Endothelial cell of umbilical vein (primary cell): Measurements from ENCODE around the gene SLC6A9. TPM values are rescaled to one million over a fixed set of nuclear protein-coding genes. Genes with fewer than 3 reads are reported as not detected.

Experiments used
- BruUV-seq: library from RNA; stranded (reverse); fragments of 400-500 nt; replicated peaks from 2 replicates; lab custom pipeline; 2021; lab: Mats Ljungman, UMichigan
- CTCF ChIA-PET: fragments of 300-600, 350-600 bp; sonication (Branson Sonifier 250); formaldehyde crosslinking; loops from one replicate; lab custom pipeline; 2021; ENCODE audit warnings: antibody characterized with exemption, inconsistent platforms; lab: Charles Lee
- POLR2A ChIA-PET: fragments of 300-600, 350-600 bp; sonication (Branson Sonifier 250); formaldehyde crosslinking; loops from one replicate; lab custom pipeline; 2021; ENCODE audit warnings: antibody characterized with exemption, inconsistent platforms; lab: Charles Lee
- DNase-seq: peaks from one replicate; pipeline ENCODE4 v3.0.0-alpha.2; 2011; ENCODE audit warnings: low read depth, low spot score
- FAIRE-seq: peaks from 2 replicates; lab custom pipeline; 2011; peaks lifted over from hg19 to GRCh38; lab: Jason Lieb, UNC
- H2AFZ ChIP-seq: 2 replicates; pipeline ENCODE4 v1.6.0; 2012; ENCODE audit warnings: low read depth, low read length, control low read depth, inconsistent platforms
- H3K27ac ChIP-seq: 2 replicates; pipeline ENCODE4 v1.5.1; 2011; ENCODE audit warnings: low read depth, mild to moderate bottlenecking, control low read depth, low read length, moderate library complexity; ENCODE audit not compliant: insufficient read depth
- H3K27me3 ChIP-seq, 2 experiments: 2 replicates each; pipeline versions ENCODE4 v1.6.0 to v1.6.1; 2011; ENCODE audit warnings: low read length in 2 of 2, mixed read lengths in 1 of 2; ENCODE audit not compliant: control insufficient read depth in 2 of 2, insufficient read depth in 2 of 2
- H3K36me3 ChIP-seq, 2 experiments: 2 replicates in 1 of 2; 3 replicates in 1 of 2; pipeline ENCODE4 v1.5.1; 2011; ENCODE audit warnings: low read length in 2 of 2, mild to moderate bottlenecking in 1 of 2, moderate library complexity in 1 of 2; ENCODE audit not compliant: control insufficient read depth in 2 of 2, insufficient read depth in 2 of 2; ENCODE audit errors: extremely low read depth in 1 of 2
- H3K4me1 ChIP-seq: 3 replicates; pipeline ENCODE4 v1.5.1; 2011; ENCODE audit warnings: mild to moderate bottlenecking, low read length; ENCODE audit not compliant: control insufficient read depth, insufficient read depth; ENCODE audit errors: extremely low read depth
- H3K4me2 ChIP-seq: 2 replicates; pipeline ENCODE4 v1.6.1; 2011; ENCODE audit warnings: low read length, control low read depth, mixed read lengths; ENCODE audit not compliant: insufficient read depth
- H3K4me3 ChIP-seq, 3 experiments: fragments of 200-600 bp in 1 of 3; sonication (generic), shearing (Covaris generic) in 1 of 3; replicated peaks in 1 of 3; 2 replicates each; pipeline ENCODE4 v1.5.1; 2011 to 2016; ENCODE audit warnings: control low read depth in 3 of 3, low read length in 3 of 3, mild to moderate bottlenecking in 2 of 3, inconsistent platforms in 1 of 3, low read depth in 1 of 3, moderate library complexity in 1 of 3; ENCODE audit not compliant: insufficient read depth in 1 of 3
- H3K79me2 ChIP-seq: 2 replicates; pipeline ENCODE4 v1.6.0; 2012; ENCODE audit warnings: low read length, inconsistent platforms; ENCODE audit not compliant: control insufficient read depth, insufficient read depth
- H3K9ac ChIP-seq: replicated peaks from 2 replicates; pipeline ENCODE3; 2011; ENCODE audit warnings: low read length, control low read depth; ENCODE audit not compliant: insufficient read depth; ENCODE audit errors: extremely low read depth
- H3K9me1 ChIP-seq: replicated peaks from 3 replicates; pipeline ENCODE4 v1.6.0; 2011; ENCODE audit warnings: mild to moderate bottlenecking, low read length; ENCODE audit not compliant: control insufficient read depth, insufficient read depth; ENCODE audit errors: extremely low read depth
- H3K9me3 ChIP-seq: replicated peaks from 2 replicates; pipeline ENCODE4 v1.5.1; 2012; ENCODE audit warnings: low read length, inconsistent platforms; ENCODE audit not compliant: control insufficient read depth, insufficient read depth
- H4K20me1 ChIP-seq: replicated peaks from 2 replicates; pipeline ENCODE3; 2011; ENCODE audit warnings: mild to moderate bottlenecking, low read length; ENCODE audit not compliant: control insufficient read depth, insufficient read depth; ENCODE audit errors: extremely low read depth
- CTCF ChIP-seq, 2 donors: IDR thresholded peaks; 1 replicate in 1 of 2; 2 replicates in 1 of 2; pipeline ENCODE4 v1.5.1; 2011; ENCODE audit warnings: low read length in 2 of 2, mild to moderate bottlenecking in 2 of 2, moderate library complexity in 2 of 2, control low read depth in 1 of 2, inconsistent platforms in 1 of 2, low read depth in 1 of 2; ENCODE audit not compliant: insufficient read depth in 1 of 2; ENCODE audit errors: extremely low read depth in 1 of 2
- EZH2 ChIP-seq: IDR thresholded peaks from 2 replicates; pipeline ENCODE4 v1.6.1; 2012; ENCODE audit warnings: borderline replicate concordance, low read depth, mild to moderate bottlenecking, moderate library complexity, low read length, inconsistent platforms; ENCODE audit not compliant: severe bottlenecking
- FOS ChIP-seq: IDR thresholded peaks from 2 replicates; pipeline ENCODE4 v1.6.1; 2011; ENCODE audit warnings: mild to moderate bottlenecking, low read length, moderate library complexity, borderline replicate concordance; ENCODE audit not compliant: insufficient read depth
- GATA2 ChIP-seq: IDR thresholded peaks from 2 replicates; pipeline ENCODE4 v1.7.0; 2011; ENCODE audit warnings: low read depth, mild to moderate bottlenecking, moderate library complexity, mixed read lengths, low read length; ENCODE audit not compliant: insufficient read length, insufficient read depth
- JUN ChIP-seq: IDR thresholded peaks from 2 replicates; pipeline ENCODE4 v1.6.1; 2011; ENCODE audit warnings: borderline replicate concordance, low read depth; ENCODE audit not compliant: insufficient read length, insufficient read depth
- MAX ChIP-seq: IDR thresholded peaks from 2 replicates; pipeline ENCODE4 v1.6.1; 2011; ENCODE audit not compliant: insufficient read depth, insufficient read length
- MYC ChIP-seq: IDR thresholded peaks from one replicate; pipeline ENCODE4 v1.6.1; 2011; ENCODE audit warnings: mild to moderate bottlenecking, low read depth, low read length
- POLR2AphosphoS5 ChIP-seq: IDR thresholded peaks from 2 replicates; pipeline ENCODE4 v1.6.1; 2012; ENCODE audit warnings: low read depth, mild to moderate bottlenecking, control low read depth, low read length, moderate library complexity; ENCODE audit not compliant: insufficient read depth
- dilution Hi-C: fragments of 300-500 bp; cut with MboI; formaldehyde crosslinking; loops from one replicate; pipeline ENCODE4 v1.15.0; 2019; ENCODE audit warnings: low sequenced_read_pairs; ENCODE audit not compliant: extremely low pct_ligation_motif_present
- intact Hi-C: fragments of 100-400 bp; cut with micrococcal nuclease; formaldehyde crosslinking; loops from one replicate; pipeline ENCODE4 v1.10.0; 2022
- polyA plus RNA-seq, 4 experiments: library from polyadenylated mRNA; depleted of rRNA in 3 of 4; stranded (reverse) in 3 of 4; unstranded in 1 of 4; fragments of >200 nt; gene quantifications; 2 replicates each; pipeline versions ENCODE4 v1.2.1 to v1.2.3, GENCODE V29; 2011 to 2012; ENCODE audit warnings: missing spikeins in 1 of 4
- total RNA-seq: library from RNA; stranded (reverse); gene quantifications from 2 replicates; pipeline ENCODE4 v1.2.3, GENCODE V29; 2021

SLC6A9 gene
- total and polyA plus RNA-seq, 2 donors (not counting 3 experiments of a cell fraction or from before 2014, with no cell fraction given): 0.80 to 1.5 TPM

- H3K4me2 ChIP-seq: no peak overlapping the region
- no peaks in the 10 kb centered on the region for H3K79me2 ChIP-seq
- DNase-seq (no peak), FAIRE-seq (no peak)
- no peak overlapping the region for H3K27ac ChIP-seq
- no peaks in the 10 kb centered on the region for H3K4me1 ChIP-seq
- no peaks in the 10 kb centered on the region for H4K20me1 ChIP-seq
- POLR2A ChIA-PET: interaction anchor here (0.5 kb wide), 1 partner anchor 355 kb away, joined by 3 read pairs; no protein-coding TSS in a partner anchor
- H3K4me3 ChIP-seq: no peak overlapping the region
- no peaks in the 10 kb centered on the region for H3K9me1 ChIP-seq
- H3K36me3 ChIP-seq: no peaks in the 10 kb centered on the region
- CTCF ChIA-PET: interaction anchor here (1.3 to 1.7 kb wide), 2 partner anchors 12 to 14 kb away, joined by 3 to 4 read pairs; no protein-coding TSS in a partner anchor
- no peak overlapping the region for H3K9ac ChIP-seq
- BruUV-seq: no TSS peak
- H3K9me3 ChIP-seq: no peaks in the 10 kb centered on the region
- peaks cover 0 to 4% of the 10 kb centered on the region in 2 experiments for H3K27me3 ChIP-seq
- intact Hi-C loops: no loop called here
- dilution Hi-C loops: no loop called here
- TF ChIP-seq CTCF (IDR thresholded peaks at IDR 0.05; ENCODE audit: extremely low read depth in 1 of 2, insufficient read depth in 1 of 2, low read depth in 1 of 2, low read length in 2 of 2) (no peak), FOS (no peak), MAX (no peak), GATA2 (no peak), MYC (no peak), EZH2 (no peak), JUN (no peak), POLR2AphosphoS5 (no peak)
- H2AFZ ChIP-seq: no peak overlapping the region
Measured at GRCh38 chr1:44016041-44016889, 15.0 kb downstream of the SLC6A9 start.
